Measurements from ENCODE around the gene BLNK. TPM values are rescaled to one million over a fixed set of nuclear protein-coding genes. Genes with fewer than 3 reads are reported as not detected.

Gene BLNK
- total RNA-seq, 2 donors from 2014 or later: not detected

DNA sequence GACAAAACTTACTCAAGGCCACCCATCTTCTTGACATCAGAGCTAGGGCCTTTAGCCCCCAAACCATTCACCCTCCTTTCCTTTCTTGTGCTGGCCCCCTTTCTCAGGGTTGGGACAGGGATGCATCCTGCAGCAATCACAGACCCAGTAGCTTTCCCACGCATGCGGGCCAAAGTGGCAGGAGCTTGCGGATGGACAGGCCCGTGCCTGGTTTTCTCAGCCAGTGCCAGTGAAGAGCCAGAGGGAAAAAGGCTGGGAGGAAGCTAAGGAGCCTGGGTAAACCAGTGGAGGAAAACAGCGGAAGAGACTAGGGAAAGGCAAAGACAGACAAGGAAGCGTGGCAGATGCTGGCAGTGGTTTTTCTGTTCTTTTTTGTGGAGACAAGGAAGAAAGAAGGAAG is 5.1 kb upstream of the BLNK start:
- H3K4me3 Mint-ChIP-seq: no peak overlapping the region
- no peaks in the 10 kb centered on the region for H3K9me3 Mint-ChIP-seq
- H3K36me3 Mint-ChIP-seq (ENCODE audit: low read depth): no peaks in the 10 kb centered on the region
- peaks cover 11% of the 10 kb centered on the region for H3K27me3 Mint-ChIP-seq
- no peaks in the 10 kb centered on the region for H3K4me1 Mint-ChIP-seq
- ATAC-seq (replicated peaks): no peak
- no peak overlapping the region for H3K27ac Mint-ChIP-seq

DNA sequence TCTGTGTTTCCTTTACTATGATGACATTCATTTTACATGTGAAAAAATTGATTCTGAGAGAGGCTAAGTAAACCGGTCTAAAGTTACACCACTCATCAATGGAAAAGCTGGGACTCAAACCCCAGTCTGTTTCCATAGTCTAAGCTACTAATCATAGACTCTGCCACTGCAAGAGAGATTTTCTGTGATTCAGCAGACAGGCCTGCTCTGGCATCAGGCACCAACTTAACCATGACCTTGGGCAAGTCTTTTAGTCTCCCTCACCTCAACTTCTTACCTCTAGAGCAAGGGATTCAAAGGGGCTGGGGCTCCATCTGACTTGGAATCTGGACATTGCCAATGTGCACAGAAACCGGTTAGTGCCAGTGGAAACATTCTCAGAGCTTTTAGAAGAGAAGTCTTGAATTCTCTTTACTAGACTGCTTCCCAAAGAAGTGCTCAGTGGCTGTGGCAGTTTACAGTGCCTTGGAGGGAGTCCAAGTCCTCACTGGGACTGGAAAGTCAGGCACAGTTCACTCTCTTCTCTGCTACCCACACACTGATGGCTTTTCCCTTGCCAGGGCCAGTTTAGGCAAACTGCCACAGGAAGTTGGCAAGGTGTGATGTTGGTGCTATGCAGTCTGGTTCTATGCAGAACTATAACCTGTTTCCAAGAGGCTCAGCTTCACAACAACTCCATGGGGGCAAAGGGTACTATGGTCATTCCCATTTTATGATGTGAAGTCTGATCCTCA is 4.5 kb upstream of the BLNK start:
- no peak for ATAC-seq (replicated peaks)
- H3K27ac Mint-ChIP-seq: no peak overlapping the region
- no peaks in the 10 kb centered on the region for H3K36me3 Mint-ChIP-seq (ENCODE audit: low read depth)
- no peaks in the 10 kb centered on the region for H3K4me1 Mint-ChIP-seq
- H3K9me3 Mint-ChIP-seq: no peaks in the 10 kb centered on the region
- no peak overlapping the region for H3K4me3 Mint-ChIP-seq
- peaks cover 11% of the 10 kb centered on the region for H3K27me3 Mint-ChIP-seq

DNA sequence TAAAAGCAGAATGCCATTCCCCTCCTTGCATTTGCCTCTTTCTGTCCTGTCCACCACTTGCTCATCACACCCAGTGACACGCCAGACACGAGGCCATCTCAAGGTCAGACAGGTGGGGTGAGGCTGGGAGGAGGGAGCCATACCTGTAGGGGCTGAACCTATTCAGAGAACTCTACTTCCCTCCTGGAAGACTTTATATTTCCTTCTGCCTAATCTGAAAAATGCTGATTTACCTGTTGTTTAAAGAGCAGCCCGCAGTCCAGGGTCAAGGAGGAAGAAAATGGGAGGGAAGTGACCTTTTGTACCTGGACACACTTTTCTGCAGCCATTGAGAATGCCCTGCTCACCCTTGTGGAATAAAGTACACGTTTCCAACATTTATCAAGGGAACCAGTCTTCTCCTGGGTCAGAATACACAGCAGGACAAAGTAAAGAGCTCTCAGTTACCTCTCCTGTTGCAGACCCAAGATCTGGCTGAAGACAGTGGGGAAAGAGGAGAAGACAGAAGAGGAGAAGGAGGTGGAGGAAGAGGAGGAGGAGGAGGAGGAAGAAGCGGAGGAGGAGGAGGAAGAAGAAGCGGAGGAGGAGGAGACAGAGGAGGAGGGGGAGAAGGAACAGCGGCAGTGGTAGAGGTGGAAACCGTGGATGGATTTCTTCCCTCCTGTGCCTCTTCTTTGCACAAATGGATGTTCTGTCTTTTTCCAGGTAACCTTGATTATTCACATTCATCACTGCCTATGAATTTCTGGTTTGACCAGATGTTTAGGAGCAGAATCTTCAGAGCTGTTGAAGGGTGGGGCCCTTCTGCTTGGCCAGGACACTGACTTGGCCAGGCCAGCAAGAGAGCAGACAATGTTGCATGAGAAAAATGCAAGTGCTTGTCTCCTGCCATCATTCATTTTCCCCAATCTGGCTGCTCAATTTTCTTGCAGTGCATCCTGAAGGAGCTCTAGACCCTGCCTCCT is 1.2 kb upstream of the BLNK start:
- Mint-ChIP-seq H3K27ac (no peak overlapping the region), H3K9me3 (no peaks in the 10 kb centered on the region), H3K4me1 (no peaks in the 10 kb centered on the region), H3K4me3 (no peak overlapping the region), H3K36me3 (ENCODE audit: low read depth) (no peaks in the 10 kb centered on the region), H3K27me3 (peaks cover 21% of the 10 kb centered on the region)
- ATAC-seq (replicated peaks): no peak

DNA sequence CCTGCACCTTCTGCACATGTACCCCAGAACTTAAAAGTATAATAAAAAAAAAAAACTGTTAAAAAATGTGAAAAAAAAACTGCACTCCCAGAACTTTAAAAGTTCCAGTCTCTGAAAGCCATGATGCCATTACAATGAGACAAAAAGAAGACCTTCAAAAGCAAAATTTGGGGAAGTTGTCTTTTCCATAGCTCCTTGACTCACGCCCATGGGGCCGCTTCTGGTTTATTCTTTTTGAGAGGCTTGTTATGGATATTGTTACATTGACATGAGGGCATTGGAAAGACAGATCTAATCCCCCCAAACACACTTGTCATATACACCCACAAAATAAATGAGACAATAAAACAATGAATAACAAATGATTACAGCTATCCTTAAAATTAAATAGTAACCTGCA is 798 bp downstream of the BLNK start:
- ATAC-seq (replicated peaks): no peak
- Mint-ChIP-seq H3K27me3 (peaks cover 23% of the 10 kb centered on the region), H3K27ac (no peak overlapping the region), H3K4me3 (no peak overlapping the region), H3K4me1 (no peaks in the 10 kb centered on the region), H3K36me3 (ENCODE audit: low read depth) (no peaks in the 10 kb centered on the region), H3K9me3 (no peaks in the 10 kb centered on the region)

DNA sequence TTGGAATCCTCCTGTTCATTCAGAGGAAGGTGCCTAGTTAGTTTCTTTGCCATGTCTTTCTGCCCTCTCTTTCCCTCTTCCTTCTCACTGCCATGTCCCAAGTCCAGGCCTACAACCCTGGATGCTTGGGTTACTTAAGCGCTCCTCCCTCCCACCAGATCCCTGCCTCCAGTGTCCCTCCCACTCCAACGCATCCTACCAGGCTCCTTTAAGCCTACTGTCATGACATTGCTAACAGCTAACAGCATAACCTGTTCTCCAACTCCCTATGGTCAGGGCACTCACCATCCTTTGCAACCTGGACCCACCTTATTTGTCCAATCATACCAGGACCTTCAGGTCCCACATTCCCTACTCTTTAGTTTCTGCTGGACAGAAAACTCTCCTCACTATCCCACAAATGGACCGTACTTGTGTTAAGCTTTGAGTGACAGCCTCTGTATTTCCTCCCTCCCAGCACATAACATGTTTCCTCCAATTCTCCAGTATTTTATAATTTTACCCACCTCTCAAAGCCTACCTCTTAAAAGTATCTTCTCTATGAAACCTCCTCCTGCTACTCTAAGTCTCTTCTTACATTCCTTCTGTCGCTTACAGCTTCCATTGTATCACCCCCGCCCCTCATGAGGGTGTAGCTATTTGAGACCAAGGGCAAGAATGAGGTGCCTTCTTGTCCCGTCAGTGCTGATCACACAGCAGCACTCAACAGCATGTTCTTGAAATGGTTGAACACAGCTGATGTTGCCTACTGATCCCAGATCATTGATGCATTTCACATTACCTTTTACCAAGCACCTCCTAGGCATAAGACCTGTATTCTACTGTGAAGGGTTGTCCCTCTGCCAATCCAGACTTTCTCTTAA is 1.7 kb downstream of the BLNK start:
- Mint-ChIP-seq H3K4me1 (no peaks in the 10 kb centered on the region), H3K36me3 (ENCODE audit: low read depth) (no peaks in the 10 kb centered on the region), H3K9me3 (no peaks in the 10 kb centered on the region), H3K27ac (no peak overlapping the region), H3K27me3 (peaks cover 23% of the 10 kb centered on the region), H3K4me3 (no peak overlapping the region)
- ATAC-seq (replicated peaks): no peak

DNA sequence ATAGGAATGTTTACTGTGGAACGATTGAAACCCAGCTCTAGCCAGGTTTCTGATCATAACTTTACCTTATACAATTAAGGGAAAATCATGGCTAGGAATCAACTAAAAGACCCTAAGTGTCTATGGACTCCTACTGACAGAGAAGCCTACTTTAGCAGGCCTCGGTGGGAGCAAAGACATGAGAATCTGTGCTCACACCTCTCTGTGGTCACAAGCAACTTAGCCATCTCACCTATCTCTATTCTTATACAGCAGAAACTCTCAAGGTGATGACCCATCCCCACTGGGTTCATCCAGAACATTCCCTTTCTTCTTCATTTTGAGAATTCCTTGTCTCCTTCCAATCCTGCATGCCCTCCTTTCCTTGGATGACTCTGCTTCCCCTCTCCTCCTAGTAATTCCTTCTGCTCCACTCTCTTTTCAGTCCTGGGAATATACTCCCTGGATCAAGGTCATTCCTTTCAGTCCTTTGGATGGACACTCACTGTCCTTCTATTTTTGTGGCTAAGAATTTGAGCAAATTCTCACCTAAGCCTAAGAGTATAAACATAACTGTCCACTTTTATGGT is 2.9 kb downstream of the BLNK start:
- Mint-ChIP-seq H3K4me3 (no peak overlapping the region), H3K4me1 (no peaks in the 10 kb centered on the region), H3K9me3 (no peaks in the 10 kb centered on the region), H3K27ac (no peak overlapping the region), H3K27me3 (peaks cover 31% of the 10 kb centered on the region), H3K36me3 (ENCODE audit: low read depth) (no peaks in the 10 kb centered on the region)
- ATAC-seq (replicated peaks): no peak

DNA sequence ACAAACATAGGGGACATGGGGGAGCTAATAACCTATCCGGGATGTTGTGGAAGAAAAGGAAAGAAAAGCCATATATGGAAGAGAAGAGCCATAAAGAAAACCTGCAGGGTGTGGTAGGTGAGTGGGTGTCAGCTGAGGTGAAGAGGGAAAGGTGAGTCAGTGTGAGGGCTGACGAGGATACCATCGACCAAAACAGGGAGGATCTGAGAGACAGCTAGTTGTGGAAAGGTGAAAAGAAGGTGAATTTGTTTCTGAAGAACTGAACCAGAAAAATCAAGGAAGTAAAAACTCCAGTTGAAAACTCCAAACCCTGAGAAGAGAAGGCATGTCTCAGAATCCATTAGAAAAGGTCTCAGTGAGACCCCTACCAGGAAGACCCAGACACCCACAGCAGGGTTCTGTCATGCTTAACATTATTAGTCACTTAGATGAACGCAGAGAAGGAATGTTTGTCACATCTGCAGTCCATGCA is 4.1 kb downstream of the BLNK start:
- no peak overlapping the region for H3K4me3 Mint-ChIP-seq
- no peaks in the 10 kb centered on the region for H3K4me1 Mint-ChIP-seq
- no peak overlapping the region for H3K27ac Mint-ChIP-seq
- peak; percentile 77 for ATAC-seq (replicated peaks)
- H3K27me3 Mint-ChIP-seq: peaks cover 29% of the 10 kb centered on the region
- H3K36me3 Mint-ChIP-seq (ENCODE audit: low read depth): no peaks in the 10 kb centered on the region
- H3K9me3 Mint-ChIP-seq: no peaks in the 10 kb centered on the region

DNA sequence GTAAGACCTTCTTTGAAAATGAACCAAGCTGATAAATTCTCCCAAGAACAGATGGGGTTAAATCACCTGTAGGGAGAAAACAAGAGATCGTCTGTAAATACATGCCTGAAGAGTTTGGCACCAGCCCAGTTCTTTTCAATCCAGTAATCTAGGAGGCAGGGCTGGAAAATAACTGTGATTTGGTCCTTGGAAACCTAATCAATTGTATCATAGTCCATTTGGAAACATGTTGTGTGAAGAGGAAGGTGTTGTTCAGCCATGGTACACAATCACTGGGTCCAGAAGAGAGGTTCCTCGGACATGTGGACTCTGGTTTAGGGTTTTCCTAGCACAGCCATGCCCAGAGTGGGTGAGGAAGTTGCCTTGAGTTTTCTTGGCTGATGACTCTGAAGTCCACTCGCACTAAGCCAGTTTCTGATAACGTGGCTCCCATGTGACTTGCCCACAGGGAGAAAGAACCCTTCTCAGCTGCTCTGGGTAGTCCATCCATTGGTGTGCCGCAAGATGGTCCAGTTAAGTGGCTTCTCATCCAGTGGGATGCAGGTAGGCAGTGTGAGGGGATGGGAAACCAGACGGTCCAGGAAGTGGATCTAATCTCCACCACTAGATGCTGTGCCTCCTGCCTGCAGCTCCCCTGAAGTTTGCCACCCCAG is 5.1 kb downstream of the BLNK start:
- no peaks in the 10 kb centered on the region for H3K4me1 Mint-ChIP-seq
- H3K4me3 Mint-ChIP-seq: no peak overlapping the region
- H3K27me3 Mint-ChIP-seq: peaks cover 28% of the 10 kb centered on the region
- no peak overlapping the region for H3K27ac Mint-ChIP-seq
- H3K36me3 Mint-ChIP-seq (ENCODE audit: low read depth): no peaks in the 10 kb centered on the region
- H3K9me3 Mint-ChIP-seq: no peaks in the 10 kb centered on the region
- no peak for ATAC-seq (replicated peaks)

DNA sequence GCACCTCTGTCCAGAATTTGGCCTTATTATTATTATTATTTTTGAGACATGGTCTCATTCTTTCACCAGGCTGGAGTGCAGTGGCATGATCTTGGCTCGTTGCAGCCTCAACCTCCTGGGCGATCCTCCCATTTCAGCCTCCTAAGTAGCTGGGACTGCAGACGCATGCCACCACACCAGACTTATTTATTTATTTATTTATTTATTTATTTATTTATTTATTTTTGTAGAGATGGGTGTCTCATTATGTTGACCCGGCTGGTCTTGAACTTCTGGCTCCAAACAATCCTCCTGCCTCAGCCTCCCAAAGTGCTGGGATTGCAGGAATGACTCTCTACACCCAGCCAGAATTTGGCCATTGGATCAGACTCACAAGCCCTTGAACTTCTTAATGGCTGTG is 6.4 kb downstream of the BLNK start:
- H3K9me3 Mint-ChIP-seq: no peaks in the 10 kb centered on the region
- no peaks in the 10 kb centered on the region for H3K4me1 Mint-ChIP-seq
- no peak overlapping the region for H3K27ac Mint-ChIP-seq
- H3K4me3 Mint-ChIP-seq: no peak overlapping the region
- H3K36me3 Mint-ChIP-seq (ENCODE audit: low read depth): no peaks in the 10 kb centered on the region
- no peak for ATAC-seq (replicated peaks)
- H3K27me3 Mint-ChIP-seq: peaks cover 34% of the 10 kb centered on the region

DNA sequence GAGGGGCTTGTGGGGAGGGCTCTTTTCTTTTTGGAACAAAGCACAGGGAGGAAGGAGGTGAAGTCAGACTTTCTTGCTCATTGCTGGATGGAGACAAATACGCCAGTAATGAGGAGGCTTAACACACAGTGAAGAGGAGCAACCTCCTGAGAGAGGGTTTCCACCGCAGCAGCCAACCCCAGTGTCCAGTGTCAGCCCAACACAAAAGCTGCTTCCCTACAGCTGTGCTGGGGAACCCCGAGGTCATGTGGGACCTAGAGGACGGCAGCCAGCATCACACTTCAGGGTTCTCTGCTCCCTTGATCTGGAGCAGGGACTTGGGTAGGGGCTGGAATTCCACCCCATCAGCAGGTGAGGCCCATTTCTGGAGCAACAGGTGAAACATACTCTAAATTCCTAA is 7.7 kb downstream of the BLNK start:
- Mint-ChIP-seq H3K4me3 (no peak overlapping the region), H3K9me3 (no peaks in the 10 kb centered on the region), H3K4me1 (no peaks in the 10 kb centered on the region), H3K27me3 (peaks cover 25% of the 10 kb centered on the region), H3K27ac (no peak overlapping the region), H3K36me3 (ENCODE audit: low read depth) (no peaks in the 10 kb centered on the region)
- no peak for ATAC-seq (replicated peaks)

DNA sequence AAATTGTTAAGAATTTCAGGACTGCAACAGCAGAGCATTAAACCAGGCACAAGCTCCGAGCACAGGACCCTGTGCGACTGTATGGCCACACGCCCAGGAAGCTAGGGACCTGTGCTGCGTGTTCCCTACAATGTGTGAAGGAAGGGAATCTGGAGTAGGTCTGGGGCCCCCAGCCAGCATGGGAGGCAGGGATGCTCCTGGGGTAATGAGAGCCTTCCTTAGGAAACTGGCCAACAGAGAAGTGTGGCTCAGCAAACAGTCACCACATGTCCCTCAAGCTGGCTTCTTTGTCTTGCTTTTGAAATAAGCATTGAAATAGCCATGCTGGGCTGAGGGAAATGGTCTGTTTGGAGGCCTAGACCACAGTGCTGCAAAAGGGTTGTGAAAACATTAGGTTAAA is 8.2 kb downstream of the BLNK start:
- H3K36me3 Mint-ChIP-seq (ENCODE audit: low read depth): no peaks in the 10 kb centered on the region
- peaks cover 22% of the 10 kb centered on the region for H3K27me3 Mint-ChIP-seq
- H3K27ac Mint-ChIP-seq: no peak overlapping the region
- H3K9me3 Mint-ChIP-seq: no peaks in the 10 kb centered on the region
- no peak for ATAC-seq (replicated peaks)
- no peak overlapping the region for H3K4me3 Mint-ChIP-seq
- H3K4me1 Mint-ChIP-seq: no peaks in the 10 kb centered on the region

DNA sequence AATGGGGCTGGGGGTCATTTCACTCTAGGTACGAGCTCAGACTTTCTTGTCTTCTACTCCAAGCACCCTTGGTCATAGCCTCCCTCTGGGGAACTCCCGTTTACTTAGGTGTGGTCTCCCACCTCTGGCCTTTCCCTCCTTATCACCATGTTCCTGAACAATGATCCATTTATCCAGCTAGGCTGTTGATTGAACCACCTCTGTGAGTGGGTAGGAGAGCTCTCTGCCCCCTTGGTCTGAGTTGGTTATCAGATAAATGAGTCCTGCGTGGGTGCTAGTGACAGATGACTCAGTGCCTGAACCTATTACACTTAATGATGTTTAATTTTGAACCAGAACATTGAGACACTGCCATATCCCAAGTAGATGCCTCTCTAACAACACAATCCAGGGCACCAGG is 9.4 kb downstream of the BLNK start:
- no peak for ATAC-seq (replicated peaks)
- H3K4me3 Mint-ChIP-seq: no peak overlapping the region
- H3K27ac Mint-ChIP-seq: no peak overlapping the region
- H3K9me3 Mint-ChIP-seq: no peaks in the 10 kb centered on the region
- no peaks in the 10 kb centered on the region for H3K36me3 Mint-ChIP-seq (ENCODE audit: low read depth)
- no peaks in the 10 kb centered on the region for H3K4me1 Mint-ChIP-seq
- H3K27me3 Mint-ChIP-seq: peaks cover 18% of the 10 kb centered on the region

DNA sequence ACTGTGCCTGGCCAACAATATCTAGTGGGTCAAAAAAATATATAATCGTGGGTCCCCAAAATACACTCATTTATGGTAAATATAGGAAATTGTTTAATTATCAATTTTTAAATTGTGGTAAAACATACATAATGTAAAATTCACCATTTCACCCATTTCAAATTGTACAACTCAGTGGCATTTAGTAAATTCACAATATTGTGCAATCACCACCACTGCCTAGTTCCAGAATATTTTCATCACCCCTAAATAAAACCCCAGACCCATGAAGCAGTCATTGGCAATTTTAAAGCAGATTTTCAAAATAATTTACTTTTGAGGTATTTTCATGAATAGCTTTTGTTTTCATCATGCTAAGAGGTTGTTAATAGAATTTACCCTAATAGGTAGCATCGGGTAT is 10.2 kb downstream of the BLNK start:
- H3K36me3 Mint-ChIP-seq (ENCODE audit: low read depth): no peaks in the 10 kb centered on the region
- no peak overlapping the region for H3K4me3 Mint-ChIP-seq
- ATAC-seq (replicated peaks): no peak
- no peaks in the 10 kb centered on the region for H3K4me1 Mint-ChIP-seq
- H3K27me3 Mint-ChIP-seq: peaks cover 17% of the 10 kb centered on the region
- no peaks in the 10 kb centered on the region for H3K9me3 Mint-ChIP-seq
- H3K27ac Mint-ChIP-seq: no peak overlapping the region

DNA sequence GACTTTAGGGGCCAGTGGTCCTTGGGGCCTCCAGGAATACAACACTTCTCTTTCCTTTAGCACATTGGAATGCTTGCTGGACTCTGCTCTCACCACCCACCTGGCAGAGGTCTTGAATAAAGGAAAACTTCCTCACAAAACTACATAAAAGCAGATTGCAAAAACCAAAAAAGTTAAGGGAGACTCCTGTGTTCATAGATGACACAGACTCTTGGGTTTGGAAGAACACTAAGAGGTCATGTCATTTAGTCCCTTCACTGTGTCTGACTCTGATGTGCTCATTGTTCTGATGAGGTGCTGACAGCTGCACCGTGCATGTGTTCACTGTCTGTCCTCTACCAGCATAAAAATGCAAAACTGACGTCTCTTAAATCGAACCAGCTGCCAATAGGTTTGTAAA is 11.4 kb downstream of the BLNK start:
- Mint-ChIP-seq H3K27ac (no peak overlapping the region), H3K4me1 (no peaks in the 10 kb centered on the region), H3K36me3 (ENCODE audit: low read depth) (no peaks in the 10 kb centered on the region), H3K27me3 (peaks cover 17% of the 10 kb centered on the region), H3K9me3 (no peaks in the 10 kb centered on the region), H3K4me3 (no peak overlapping the region)
- ATAC-seq (replicated peaks): no peak
